Measurements from ENCODE around the gene CTDNEP1.

CTDNEP1 gene

GRCh38 chr17:7226721-7227710 lies 24.5 kb downstream of the CTDNEP1 start:
- no peak for DNase-seq

GRCh38 chr17:7225711-7226331 lies 25.7 kb downstream of the CTDNEP1 start:
- no peak for DNase-seq

GRCh38 chr17:7224661-7225111 lies 26.8 kb downstream of the CTDNEP1 start:
- DNase-seq = no peak

- DNase-seq = no peak
Measured at GRCh38 chr17:7224110-7224509, 27.4 kb downstream of the CTDNEP1 start.

- DNase-seq = no peak
Measured at GRCh38 chr17:7223375-7223774, 28.2 kb downstream of the CTDNEP1 start.

- DNase-seq = no peak
Measured at GRCh38 chr17:7222972-7223292, 28.6 kb downstream of the CTDNEP1 start.

- no peak for DNase-seq
Measured at GRCh38 chr17:7222093-7222971, 29.2 kb downstream of the CTDNEP1 start.

- no peak for DNase-seq
Measured at GRCh38 chr17:7221278-7222092, 30.0 kb downstream of the CTDNEP1 start.

- DNase-seq = peak; percentile 41 to 61
Measured at GRCh38 chr17:7220593-7221277, 30.8 kb downstream of the CTDNEP1 start.

GRCh38 chr17:7219812-7220592 lies 31.5 kb downstream of the CTDNEP1 start, which contains the start of the genes ACADVL and DLG4:
Gene ACADVL (plus strand): TSS chr17:7219938. CDS start chr17:7219985, 47 bp downstream.
Gene DLG4 (minus strand): TSS chr17:7219836.
- DNase-seq = peak; percentile 73 to 78

- no peak for DNase-seq
Measured at GRCh38 chr17:7219229-7219811, 32.2 kb downstream of the CTDNEP1 start.

GRCh38 chr17:7218758-7219157 lies 32.8 kb downstream of the CTDNEP1 start:
- DNase-seq = no peak

- DNase-seq = no peak
Measured at GRCh38 chr17:7218166-7218565, 33.4 kb downstream of the CTDNEP1 start.

- DNase-seq = no peak
Measured at GRCh38 chr17:7217113-7217987, 34.2 kb downstream of the CTDNEP1 start.

- no peak for DNase-seq
Measured at GRCh38 chr17:7216242-7217112, 35.1 kb downstream of the CTDNEP1 start.

- no peak for DNase-seq
Measured at GRCh38 chr17:7215652-7216180, 35.8 kb downstream of the CTDNEP1 start.

- no peak for DNase-seq
Measured at GRCh38 chr17:7215136-7215638, 36.3 kb downstream of the CTDNEP1 start.

Data from stimulated activated CD4-positive, alpha-beta T cell treated with anti-CD3 and anti-CD28 coated beads, Interleukin-2, amount 100 ng/mL, for 48 hours (primary cell).